HG02943 (cell line): ENCODE results near the gene GOLGA8G.
"Not testable (repeated sequence)": the region's sequence is repeated elsewhere in the genome, so short reads cannot be mapped to it uniquely, and the experiment has no call there.

Experiments
- ATAC-seq: cut with Tn5 transposase; IDR thresholded peaks from one replicate; pipeline ENCODE4 v1.9.1; 2021; ENCODE audit warnings: mild to moderate bottlenecking, low read depth, moderate library complexity; ENCODE audit not compliant: unreplicated experiment

Gene GOLGA8G, protein sequence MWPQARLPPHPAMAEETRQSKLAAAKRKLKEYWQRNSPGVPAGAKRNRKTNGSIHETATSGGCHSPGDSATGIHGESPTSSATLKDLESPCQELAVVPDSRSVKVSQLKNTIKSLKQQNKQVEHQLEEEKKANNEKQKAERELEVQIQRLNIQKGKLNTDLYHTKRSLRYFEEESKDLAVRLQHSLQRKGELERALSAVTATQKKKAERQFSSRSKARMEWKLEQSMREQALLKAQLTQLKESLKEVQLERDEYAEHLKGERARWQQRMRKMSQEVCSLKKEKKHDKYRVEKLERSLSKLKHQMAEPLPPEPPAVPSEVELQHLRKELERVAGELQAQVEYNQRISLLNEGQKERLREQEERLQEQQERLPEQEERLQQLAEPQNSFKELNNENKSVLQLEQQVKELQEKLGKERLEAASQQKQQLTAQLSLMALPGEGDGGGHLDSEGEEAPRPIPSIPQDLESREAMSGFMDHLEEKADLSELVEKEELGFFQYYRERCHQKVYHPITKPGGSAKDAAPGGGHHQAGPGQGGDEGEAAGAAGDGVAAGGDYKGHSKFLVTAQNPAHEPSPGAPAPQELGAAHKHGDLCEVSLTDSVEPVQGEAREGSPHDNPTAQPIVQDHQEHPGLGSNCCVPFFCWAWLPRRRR

GRCh38 chr15:28532954-28533353, at the start of gene GOLGA8G:
GOLGA8G (minus strand) TSS chr15:28532971; CDS start chr15:28532909, 62 bp downstream.
- ATAC-seq = not testable (repeated sequence)

- not testable (repeated sequence) for ATAC-seq
Measured at GRCh38 chr15:28573351-28573750, 40.6 kb upstream of the GOLGA8G start.

DNA sequence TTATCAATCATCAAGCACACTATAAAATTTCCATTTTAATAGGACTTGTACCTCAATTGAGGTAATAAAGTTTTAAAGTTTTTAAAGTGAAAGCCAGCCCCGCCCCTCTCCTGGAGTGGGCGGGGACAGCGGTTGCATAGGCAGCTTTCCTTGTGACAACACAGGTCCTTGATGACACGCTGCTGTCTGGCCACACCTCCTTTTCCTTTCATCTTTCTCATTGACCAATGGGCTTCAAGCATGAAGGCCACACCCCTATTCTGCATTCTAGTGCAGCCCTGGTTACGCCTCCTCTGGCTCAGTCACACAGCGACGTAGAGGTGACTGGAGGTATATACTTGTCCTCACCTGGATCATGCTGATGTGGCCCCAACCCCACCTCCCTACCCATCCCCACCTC, 20.5 kb upstream of the GOLGA8G start, which contains the start of gene GOLGA6L25:
Gene GOLGA6L25 (plus strand): TSS at position 301 of the 400 bp plus-strand sequence. CDS start 61 bp downstream, at position 362.
- not testable (repeated sequence) for ATAC-seq

DNA sequence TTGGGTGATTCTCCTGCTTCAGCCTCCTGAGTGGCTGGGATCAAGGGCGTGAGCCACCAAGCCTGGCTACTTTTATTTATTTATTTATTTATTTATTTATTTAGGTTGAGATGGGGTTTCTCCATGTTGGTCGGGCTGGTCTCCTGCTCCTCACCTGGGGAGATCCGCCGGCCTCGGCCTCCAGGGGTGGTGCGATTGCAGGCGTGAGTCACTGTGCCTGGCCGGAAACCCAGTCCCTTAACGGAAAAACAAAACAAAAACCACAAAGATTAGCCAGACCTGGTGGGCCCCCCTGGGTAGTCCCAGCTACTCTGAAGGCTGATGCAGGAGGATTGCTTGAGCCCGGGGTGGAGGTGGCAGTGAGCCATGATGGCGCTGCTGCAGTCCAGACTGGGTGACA, 17.6 kb downstream of the GOLGA8G start:
- not testable (repeated sequence) for ATAC-seq

DNA sequence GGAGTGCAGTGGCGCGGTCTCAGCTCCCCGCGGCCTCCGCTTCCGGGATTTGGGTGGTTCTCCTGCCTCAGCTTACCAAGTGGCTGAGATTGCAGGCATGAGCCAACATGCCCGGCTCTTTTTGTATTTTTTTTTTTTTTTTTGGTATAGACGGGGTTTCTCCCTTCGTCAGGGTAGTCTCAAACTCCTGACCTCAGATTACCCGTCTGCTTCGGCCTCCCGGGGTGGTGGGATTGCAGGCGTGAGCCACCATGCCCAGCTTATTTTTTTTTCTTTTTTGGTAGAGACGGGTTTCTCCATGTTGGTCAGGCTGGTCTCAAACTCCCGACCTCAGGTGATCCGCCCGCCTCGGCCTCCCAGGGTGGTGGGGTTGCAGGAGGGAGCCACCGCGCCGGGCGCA, 18.6 kb downstream of the GOLGA8G start:
- not testable (repeated sequence) for ATAC-seq

DNA sequence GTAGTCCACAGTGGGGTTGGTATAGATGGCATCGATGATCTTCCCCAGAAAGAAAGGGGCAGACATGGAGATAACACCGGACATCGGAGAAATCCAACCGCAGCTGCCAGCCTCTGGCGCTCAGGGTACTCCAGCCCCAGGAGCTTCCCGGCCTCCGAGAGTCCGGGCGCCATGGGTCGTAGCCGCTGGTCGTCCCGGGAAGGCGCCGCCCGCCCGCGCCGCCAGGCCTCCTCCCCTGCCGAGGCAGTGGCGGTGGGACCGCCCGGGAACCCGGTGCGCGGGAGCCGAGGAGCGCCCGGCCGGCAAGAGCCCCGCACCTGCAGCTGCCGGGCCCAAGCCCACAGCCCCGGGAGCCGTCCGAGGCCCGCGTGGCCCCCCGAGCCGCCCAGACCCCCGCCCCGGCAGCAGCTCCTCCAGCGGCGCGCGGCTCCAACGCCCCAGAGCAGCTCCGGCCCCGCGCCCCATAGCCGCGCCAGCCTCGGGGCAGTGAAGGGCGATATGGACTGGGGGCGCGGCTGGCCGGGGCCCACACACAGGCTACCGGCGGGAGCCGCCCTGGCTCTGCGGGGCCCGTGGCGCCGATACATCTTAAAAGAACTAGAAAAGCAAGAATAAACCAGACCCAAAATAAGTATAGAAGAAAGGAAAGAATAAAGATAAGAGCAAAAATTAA, 24.4 kb downstream of the GOLGA8G start:
- not testable (repeated sequence) for ATAC-seq

DNA sequence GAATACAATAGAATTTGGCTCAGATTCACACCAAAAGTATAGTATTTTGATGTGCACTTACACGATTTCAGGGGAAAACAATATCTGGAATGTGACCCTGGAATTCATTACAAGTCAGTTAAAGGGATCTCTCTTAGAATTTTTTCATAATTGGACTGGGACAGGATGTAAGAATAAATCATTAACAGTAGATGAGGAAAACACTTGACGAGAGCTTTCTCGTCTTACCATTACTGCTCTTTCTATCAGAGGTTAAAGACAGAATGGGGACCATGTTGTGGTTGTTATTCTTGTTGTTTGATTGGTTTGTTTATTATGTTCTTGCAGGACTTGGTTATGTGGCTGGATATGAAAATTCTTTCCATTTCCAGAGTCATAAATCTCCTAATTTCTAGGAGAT, 51.4 kb downstream of the GOLGA8G start:
- not testable (repeated sequence) for ATAC-seq
